Glomerular endothelial cell (primary cell): ENCODE measurements around the gene DNAAF8. TPM values are rescaled to one million over a fixed set of nuclear protein-coding genes. Genes with fewer than 3 reads are reported as not detected.
"Not testable (repeated sequence)": the region's sequence is repeated elsewhere in the genome, so short reads cannot be mapped to it uniquely, and the experiment has no call there.

Source experiments
- DNase-seq: peaks from one replicate; pipeline ENCODE4 v3.0.0-alpha.2; 2011; ENCODE audit warnings: low read depth, low spot score; ENCODE audit errors: extremely low read depth
- total RNA-seq: library from RNA; depleted of rRNA; stranded (reverse); fragments of >200 nt; gene quantifications from 2 replicates; pipeline ENCODE4 v1.2.3, GENCODE V29; 2015

DNAAF8 gene
- total RNA-seq, 1 donor from 2014 or later = 1.8 TPM

- DNase-seq = no peak
Measured at GRCh38 chr16:4776141-4776705, 41.9 kb downstream of the DNAAF8 start.

- no peak for DNase-seq
Measured at GRCh38 chr16:4777339-4778049, 43.2 kb downstream of the DNAAF8 start.

GRCh38 chr16:4778050-4778392, 43.7 kb downstream of the DNAAF8 start:
- DNase-seq = no peak

- no peak for DNase-seq
Measured at GRCh38 chr16:4780235-4780634, 45.9 kb downstream of the DNAAF8 start.

GRCh38 chr16:4783251-4783950, 49.1 kb downstream of the DNAAF8 start:
- DNase-seq = no peak

GRCh38 chr16:4783951-4784336, 49.6 kb downstream of the DNAAF8 start:
- DNase-seq = no peak

GRCh38 chr16:4784444-4784987, 50.2 kb downstream of the DNAAF8 start:
- DNase-seq = not testable (repeated sequence)

GRCh38 chr16:4785758-4786433, 51.6 kb downstream of the DNAAF8 start:
- DNase-seq = no peak

- DNase-seq = no peak
Measured at GRCh38 chr16:4787068-4787467, 52.7 kb downstream of the DNAAF8 start.

- DNase-seq = no peak
Measured at GRCh38 chr16:4787627-4788482, 53.5 kb downstream of the DNAAF8 start, which contains the start of gene SEPTIN12. TSS of gene SEPTIN12 (minus strand) at chr16:4788345. CDS start at chr16:4787645, 700 bp downstream.

GRCh38 chr16:4788489-4788889, 54.2 kb downstream of the DNAAF8 start:
- DNase-seq = no peak

GRCh38 chr16:4788910-4789309, 54.6 kb downstream of the DNAAF8 start:
- DNase-seq = no peak

GRCh38 chr16:4790261-4790660, 55.9 kb downstream of the DNAAF8 start:
- DNase-seq = no peak

- no peak for DNase-seq
Measured at GRCh38 chr16:4790871-4791270, 56.5 kb downstream of the DNAAF8 start.

GRCh38 chr16:4792951-4793513, 58.7 kb downstream of the DNAAF8 start:
- DNase-seq = no peak

- no peak for DNase-seq
Measured at GRCh38 chr16:4795181-4795827, 61.0 kb downstream of the DNAAF8 start, which contains the start of gene SMIM22. TSS of gene SMIM22 (plus strand) at chr16:4795369. CDS start at chr16:4795735, 366 bp downstream.

- DNase-seq = no peak
Measured at GRCh38 chr16:4795828-4796572, 61.7 kb downstream of the DNAAF8 start.

- DNase-seq = no peak
Measured at GRCh38 chr16:4796982-4797804, 62.9 kb downstream of the DNAAF8 start.
